ENCODE data around the gene CLNK.

CLNK gene

DNA sequence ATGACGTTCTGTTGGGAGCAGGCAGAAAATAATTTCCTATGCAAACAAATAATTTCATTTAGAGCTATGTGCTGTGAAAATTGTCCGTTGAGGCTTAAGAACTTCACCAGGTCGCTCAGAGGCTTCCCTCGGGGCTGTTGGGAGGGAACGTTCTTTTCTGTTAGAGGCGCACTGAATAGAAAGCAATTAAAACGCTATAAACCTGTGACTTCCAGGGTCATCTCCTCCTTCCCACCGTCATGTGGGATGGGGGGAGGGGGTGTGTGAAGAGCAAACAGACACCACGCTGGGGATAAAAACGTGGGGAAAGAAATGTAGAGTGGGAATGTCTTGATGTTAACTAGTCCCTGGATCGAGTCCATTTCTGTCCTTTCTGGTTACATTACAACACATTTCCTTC, 192.1 kb downstream of the CLNK start:
- CTCF ChIA-PET, result no interaction called here
- TF ChIP-seq LEF1 (IDR thresholded peaks at IDR 0.05; ENCODE audit: borderline replicate concordance) (no peak), HDGF (IDR thresholded peaks at IDR 0.05; ENCODE audit: borderline replicate concordance) (no peak), ELF4 (IDR thresholded peaks at IDR 0.05) (no peak), FOXA1 (IDR thresholded peaks at IDR 0.05) (no peak), SP1 (IDR thresholded peaks at IDR 0.05) (no peak), L3MBTL2 (conservative IDR thresholded peaks at IDR 0.05) (no peak), FOXK2 (IDR thresholded peaks at IDR 0.05) (no peak), CTBP1 (IDR thresholded peaks at IDR 0.05; ENCODE audit: borderline replicate concordance) (no peak), FOXM1 (IDR thresholded peaks at IDR 0.05; ENCODE audit: borderline replicate concordance) (no peak), ARNT (IDR thresholded peaks at IDR 0.05) (no peak), TARDBP (IDR thresholded peaks at IDR 0.05) (no peak), BHLHE40 (IDR thresholded peaks at IDR 0.05; ENCODE audit: borderline replicate concordance) (no peak), NFRKB (IDR thresholded peaks at IDR 0.05) (no peak), ZNF384 (IDR thresholded peaks at IDR 0.05) (no peak)
- TF ChIP-seq, protein P1, sequence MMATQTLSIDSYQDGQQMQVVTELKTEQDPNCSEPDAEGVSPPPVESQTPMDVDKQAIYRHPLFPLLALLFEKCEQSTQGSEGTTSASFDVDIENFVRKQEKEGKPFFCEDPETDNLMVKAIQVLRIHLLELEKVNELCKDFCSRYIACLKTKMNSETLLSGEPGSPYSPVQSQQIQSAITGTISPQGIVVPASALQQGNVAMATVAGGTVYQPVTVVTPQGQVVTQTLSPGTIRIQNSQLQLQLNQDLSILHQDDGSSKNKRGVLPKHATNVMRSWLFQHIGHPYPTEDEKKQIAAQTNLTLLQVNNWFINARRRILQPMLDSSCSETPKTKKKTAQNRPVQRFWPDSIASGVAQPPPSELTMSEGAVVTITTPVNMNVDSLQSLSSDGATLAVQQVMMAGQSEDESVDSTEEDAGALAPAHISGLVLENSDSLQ (IDR thresholded peaks at IDR 0.05), result no peak
- POLR2A ChIA-PET, result no interaction called here
- no peak for DNase-seq (ENCODE audit: extremely low spot score)

DNA sequence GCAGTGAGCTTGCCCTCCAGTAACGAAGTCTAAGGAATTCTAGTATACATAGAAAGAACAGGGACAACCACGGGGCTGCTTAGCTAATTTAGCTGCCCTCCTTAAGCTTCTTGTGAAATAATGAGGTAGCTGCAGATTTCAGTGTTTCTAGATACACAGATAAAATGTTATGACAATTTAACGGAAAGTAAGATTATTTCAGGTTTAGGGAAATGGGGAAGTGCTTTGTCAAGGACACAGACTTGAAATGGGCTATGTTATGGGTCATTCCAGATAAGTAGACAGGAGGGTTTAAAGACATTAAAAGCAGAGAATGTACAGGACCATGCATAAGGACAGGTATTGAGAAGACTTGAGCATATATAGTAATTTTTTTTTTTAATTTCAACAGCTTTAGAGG, 193.2 kb downstream of the CLNK start:
- no peak for DNase-seq (ENCODE audit: extremely low spot score)
- POLR2A ChIA-PET, result no interaction called here
- no peak for TF ChIP-seq SUZ12 (IDR thresholded peaks at IDR 0.05)
- no peak for TF ChIP-seq ARNT (IDR thresholded peaks at IDR 0.05)
- TF ChIP-seq NFRKB (IDR thresholded peaks at IDR 0.05), result no peak
- no peak for TF ChIP-seq LEF1 (IDR thresholded peaks at IDR 0.05; ENCODE audit: borderline replicate concordance)
- TF ChIP-seq FOXK2 (IDR thresholded peaks at IDR 0.05), result no peak
- no peak for TF ChIP-seq TARDBP (IDR thresholded peaks at IDR 0.05)
- CTCF ChIA-PET, result no interaction called here

DNA sequence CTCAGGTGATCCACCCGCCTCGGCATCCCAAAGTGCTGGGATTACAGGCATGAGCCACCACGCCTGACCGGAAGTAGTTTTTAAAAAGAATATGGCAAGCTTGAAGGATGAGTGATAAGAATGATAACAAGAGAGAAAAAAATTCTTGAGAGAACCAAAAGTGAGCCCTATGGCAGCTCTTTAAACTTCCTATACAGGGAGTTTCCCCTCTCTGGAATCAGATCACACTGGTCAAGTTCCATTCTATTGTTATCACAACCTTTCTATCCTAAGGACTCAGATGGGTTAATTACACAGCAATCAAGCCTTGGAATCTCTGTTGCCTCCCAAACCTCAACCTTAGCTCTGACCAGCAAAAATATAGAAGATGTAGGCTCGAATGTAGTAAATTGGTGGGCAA, 193.6 kb downstream of the CLNK start:
- ChIA-PET CTCF (no interaction called here), POLR2A (no interaction called here)
- no peak for DNase-seq (ENCODE audit: extremely low spot score)
- TF ChIP-seq NFRKB (IDR thresholded peaks at IDR 0.05) (no peak), LEF1 (IDR thresholded peaks at IDR 0.05; ENCODE audit: borderline replicate concordance) (no peak), FOXK2 (IDR thresholded peaks at IDR 0.05) (no peak), L3MBTL2 (conservative IDR thresholded peaks at IDR 0.05) (no peak), FOXM1 (IDR thresholded peaks at IDR 0.05; ENCODE audit: borderline replicate concordance) (no peak), TARDBP (IDR thresholded peaks at IDR 0.05) (no peak), SUZ12 (IDR thresholded peaks at IDR 0.05) (no peak)
- TF ChIP-seq, protein P1 (IDR thresholded peaks at IDR 0.05), result no peak

DNA sequence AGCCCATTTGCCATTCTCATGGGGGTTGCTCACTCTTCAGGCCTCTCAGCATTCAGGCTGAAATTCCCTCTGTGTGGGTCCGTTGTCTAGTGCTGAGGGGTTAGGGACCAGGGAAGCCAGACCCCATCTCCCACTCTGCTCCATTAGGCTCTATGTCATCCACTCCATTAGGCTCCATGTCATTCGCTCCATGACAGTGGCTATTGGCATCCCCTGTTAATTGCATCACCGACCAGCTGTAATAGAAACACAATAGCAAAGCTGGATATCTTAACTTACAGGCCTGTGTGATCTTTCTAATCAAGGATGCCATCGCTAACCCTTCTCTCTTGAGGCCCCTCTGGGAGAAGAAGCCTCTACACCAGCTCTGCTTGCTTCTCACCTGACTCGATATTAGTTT, 201.7 kb downstream of the CLNK start:
- DNase-seq (ENCODE audit: extremely low spot score), result no peak
- POLR2A ChIA-PET, result no interaction called here
- CTCF ChIA-PET, result no interaction called here
- no peak for TF ChIP-seq FOXM1 (IDR thresholded peaks at IDR 0.05; ENCODE audit: borderline replicate concordance)
- no peak for TF ChIP-seq TARDBP (IDR thresholded peaks at IDR 0.05)
- TF ChIP-seq NFRKB (IDR thresholded peaks at IDR 0.05), result no peak
- TF ChIP-seq ZNF384 (IDR thresholded peaks at IDR 0.05), result no peak
- TF ChIP-seq ELF4 (IDR thresholded peaks at IDR 0.05), result no peak
- no peak for TF ChIP-seq SP1 (IDR thresholded peaks at IDR 0.05)
- no peak for TF ChIP-seq FOXK2 (IDR thresholded peaks at IDR 0.05)
- no peak for TF ChIP-seq ARNT (IDR thresholded peaks at IDR 0.05)
- no peak for TF ChIP-seq HDGF (IDR thresholded peaks at IDR 0.05; ENCODE audit: borderline replicate concordance)
- TF ChIP-seq CTBP1 (IDR thresholded peaks at IDR 0.05; ENCODE audit: borderline replicate concordance), result no peak
- no peak for TF ChIP-seq L3MBTL2 (conservative IDR thresholded peaks at IDR 0.05)
- no peak for TF ChIP-seq LEF1 (IDR thresholded peaks at IDR 0.05; ENCODE audit: borderline replicate concordance)
- TF ChIP-seq, protein P1 (IDR thresholded peaks at IDR 0.05), result no peak
- TF ChIP-seq SUZ12 (IDR thresholded peaks at IDR 0.05), result no peak
- no peak for TF ChIP-seq BHLHE40 (IDR thresholded peaks at IDR 0.05; ENCODE audit: borderline replicate concordance)

DNA sequence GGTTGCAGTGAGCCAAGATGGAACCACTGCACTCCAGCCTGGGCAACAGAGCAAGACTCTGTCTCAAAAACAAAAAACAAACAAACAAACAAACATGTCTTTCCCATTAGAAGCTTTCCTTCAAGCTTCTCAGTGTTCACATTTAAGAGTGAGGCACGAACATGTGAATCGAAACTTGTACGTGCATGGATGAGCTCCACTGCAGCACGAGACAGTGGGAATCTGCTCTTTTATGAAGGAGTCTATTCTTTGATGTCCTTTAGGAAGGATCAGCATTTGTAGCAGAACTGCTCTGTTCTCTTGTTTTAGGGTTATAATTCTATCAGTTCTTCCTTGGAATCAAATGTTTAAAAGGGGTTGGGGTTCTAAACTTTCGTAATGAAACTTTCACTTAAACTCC, 204.0 kb downstream of the CLNK start:
- POLR2A ChIA-PET, result no interaction called here
- TF ChIP-seq, protein P1 (IDR thresholded peaks at IDR 0.05), result no peak
- TF ChIP-seq FOXA1 (IDR thresholded peaks at IDR 0.05), result no peak
- no peak for TF ChIP-seq ZNF384 (IDR thresholded peaks at IDR 0.05)
- TF ChIP-seq ELF4 (IDR thresholded peaks at IDR 0.05), result no peak
- no peak for TF ChIP-seq NFRKB (IDR thresholded peaks at IDR 0.05)
- TF ChIP-seq HDGF (IDR thresholded peaks at IDR 0.05; ENCODE audit: borderline replicate concordance), result no peak
- TF ChIP-seq CTBP1 (IDR thresholded peaks at IDR 0.05; ENCODE audit: borderline replicate concordance), result no peak
- TF ChIP-seq ARNT (IDR thresholded peaks at IDR 0.05), result no peak
- no peak for DNase-seq (ENCODE audit: extremely low spot score)
- CTCF ChIA-PET, result no interaction called here

DNA sequence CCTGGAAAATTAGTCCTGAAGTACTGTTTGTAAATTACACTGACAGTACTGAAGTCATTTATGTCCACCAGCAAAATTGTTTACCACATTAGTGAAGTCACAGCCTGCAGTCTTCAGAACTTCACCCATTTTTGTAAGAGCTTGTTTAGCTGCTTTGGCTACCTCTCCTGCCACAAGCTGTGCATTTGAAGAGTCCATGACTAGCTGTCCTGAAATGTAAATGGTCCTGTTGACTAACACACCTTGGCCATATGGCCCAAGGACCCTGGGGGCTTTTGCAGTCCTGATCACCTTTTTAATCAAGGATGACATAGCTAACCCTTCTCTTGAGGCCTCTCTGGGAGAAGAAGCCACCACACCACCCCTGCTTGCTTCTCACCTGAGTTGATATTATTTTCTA, 205.9 kb downstream of the CLNK start:
- DNase-seq (ENCODE audit: extremely low spot score), result no peak
- CTCF ChIA-PET, result interaction anchor here (0.9 kb wide), 1 partner anchor 17 kb away, joined by 4 read pairs; no protein-coding TSS in a partner anchor
- TF ChIP-seq ELF4 (IDR thresholded peaks at IDR 0.05), result no peak
- POLR2A ChIA-PET, result no interaction called here
